Body of pancreas (tissue), 4 donors: ENCODE results near the gene KRT15. TPM values are rescaled to one million over a fixed set of nuclear protein-coding genes. Genes with fewer than 3 reads are reported as not detected.

Experiments
- ATAC-seq: fragments of 150-250 bp; one replicate; pipeline ENCODE4 v1.9.1; 2016
- DNase-seq, 4 donors: peaks; one replicate each; pipeline ENCODE4 v3.0.0-alpha.2; 2019
- H3K27ac ChIP-seq, 4 donors: fragments of 200-600 bp; sonication (generic); 1 replicate in 3 of 4; 2 replicates in 1 of 4; pipeline versions ENCODE4 v1.5.1 to v1.6.1; 2016 to 2019; ENCODE audit warnings: mild to moderate bottlenecking in 1 of 4, mixed read lengths in 1 of 4, moderate library complexity in 1 of 4
- H3K27me3 ChIP-seq, 2 donors: fragments of 200-600 bp; sonication (generic); one replicate each; pipeline ENCODE4 v1.6.0; 2016; ENCODE audit warnings: mild to moderate bottlenecking in 1 of 2
- H3K36me3 ChIP-seq, 2 donors: fragments of 200-600 bp; sonication (generic); replicated peaks in 1 of 2; 2 replicates each; pipeline ENCODE4 v1.5.1; 2016; ENCODE audit warnings: low read depth in 2 of 2; ENCODE audit not compliant: insufficient read depth in 1 of 2
- H3K4me1 ChIP-seq: fragments of 200-600 bp; sonication (generic); one replicate; pipeline ENCODE4 v1.6.0; 2016
- H3K4me3 ChIP-seq, 2 donors: fragments of 200-600 bp; sonication (generic); 1 replicate in 1 of 2; 2 replicates in 1 of 2; pipeline ENCODE4 v1.5.1; 2016 to 2019
- H3K9me3 ChIP-seq, 3 donors: fragments of 200-600 bp; sonication (generic); 1 replicate in 2 of 3; 2 replicates in 1 of 3; pipeline ENCODE4 v1.5.1; 2016
- POLR2A ChIP-seq, 3 donors: fragments of 450-650 bp; IDR thresholded peaks; one replicate each; pipeline ENCODE4 v1.6.1; 2016; ENCODE audit warnings: antibody characterized with exemption in 3 of 3, mild to moderate bottlenecking in 2 of 3
- WGBS, 2 donors: methylation state at CpG; one replicate each; pipeline ENCODE4 v1.1.5; 2017; 5-methylcytosine and 5-hydroxymethylcytosine counted together
- intact Hi-C: fragments of 100-400 bp; cut with DNase I; formaldehyde crosslinking; loops from one replicate; pipeline ENCODE4 v1.15.1; 2023
- total RNA-seq, 2 donors: library from RNA; depleted of rRNA; stranded (reverse); fragments of >200 nt; gene quantifications; one replicate each; pipeline ENCODE4 v1.1.0, GENCODE V29; 2016
- TF ChIP-seq, protein P1 (sequence below), 7 experiments: fragments of 450-650 bp in 4 of 7; fragments of 200-600 bp in 3 of 7; sonication (generic) in 3 of 7; IDR thresholded peaks; one replicate each; pipeline ENCODE4 v1.5.1; 2016 to 2019; ENCODE audit warnings: antibody characterized with exemption in 7 of 7

KRT15 gene
- total RNA-seq, 2 donors from 2014 or later: 0.52 TPM; not detected in 1

DNA sequence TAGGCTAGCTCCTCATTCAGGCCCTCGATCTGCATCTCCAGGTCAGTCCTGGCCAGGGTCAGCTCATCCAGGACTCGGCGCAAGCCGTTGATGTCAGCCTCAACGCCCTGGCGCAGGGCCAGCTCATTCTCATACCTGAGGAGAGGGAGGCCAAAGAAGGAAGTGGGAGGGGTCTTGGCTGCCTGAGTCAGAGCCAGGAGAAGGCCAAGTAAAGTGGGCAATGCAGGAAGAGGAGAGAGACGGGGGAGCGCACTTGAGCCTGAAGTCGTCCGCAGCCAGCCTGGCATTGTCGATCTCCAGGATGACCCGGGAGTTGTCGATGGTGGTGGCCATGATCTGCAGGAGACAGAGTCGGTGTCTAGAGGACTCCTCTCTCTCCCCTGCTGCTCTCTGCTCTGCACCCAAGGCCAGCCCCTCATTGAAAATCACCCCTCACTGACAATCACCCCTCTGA is 1.8 kb downstream of the KRT15 start:
- no peak overlapping the region for H3K27ac ChIP-seq
- H3K9me3 ChIP-seq: no peaks in the 10 kb centered on the region
- H3K27me3 ChIP-seq: no peaks in the 10 kb centered on the region
- H3K36me3 ChIP-seq: no peaks in the 10 kb centered on the region
- H3K4me3 ChIP-seq: no peak overlapping the region
- 75 to 82% methylated on average over 14 of the region's 14 CpGs for WGBS, 2 donors
- no peak for TF ChIP-seq POLR2A (IDR thresholded peaks at IDR 0.05)
- TF ChIP-seq, protein P1, sequence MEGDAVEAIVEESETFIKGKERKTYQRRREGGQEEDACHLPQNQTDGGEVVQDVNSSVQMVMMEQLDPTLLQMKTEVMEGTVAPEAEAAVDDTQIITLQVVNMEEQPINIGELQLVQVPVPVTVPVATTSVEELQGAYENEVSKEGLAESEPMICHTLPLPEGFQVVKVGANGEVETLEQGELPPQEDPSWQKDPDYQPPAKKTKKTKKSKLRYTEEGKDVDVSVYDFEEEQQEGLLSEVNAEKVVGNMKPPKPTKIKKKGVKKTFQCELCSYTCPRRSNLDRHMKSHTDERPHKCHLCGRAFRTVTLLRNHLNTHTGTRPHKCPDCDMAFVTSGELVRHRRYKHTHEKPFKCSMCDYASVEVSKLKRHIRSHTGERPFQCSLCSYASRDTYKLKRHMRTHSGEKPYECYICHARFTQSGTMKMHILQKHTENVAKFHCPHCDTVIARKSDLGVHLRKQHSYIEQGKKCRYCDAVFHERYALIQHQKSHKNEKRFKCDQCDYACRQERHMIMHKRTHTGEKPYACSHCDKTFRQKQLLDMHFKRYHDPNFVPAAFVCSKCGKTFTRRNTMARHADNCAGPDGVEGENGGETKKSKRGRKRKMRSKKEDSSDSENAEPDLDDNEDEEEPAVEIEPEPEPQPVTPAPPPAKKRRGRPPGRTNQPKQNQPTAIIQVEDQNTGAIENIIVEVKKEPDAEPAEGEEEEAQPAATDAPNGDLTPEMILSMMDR (IDR thresholded peaks at IDR 0.05): no peak
- no peak for DNase-seq
- no peak for ATAC-seq
- intact Hi-C loops: no loop called here
- peaks cover 29% of the 10 kb centered on the region for H3K4me1 ChIP-seq

DNA sequence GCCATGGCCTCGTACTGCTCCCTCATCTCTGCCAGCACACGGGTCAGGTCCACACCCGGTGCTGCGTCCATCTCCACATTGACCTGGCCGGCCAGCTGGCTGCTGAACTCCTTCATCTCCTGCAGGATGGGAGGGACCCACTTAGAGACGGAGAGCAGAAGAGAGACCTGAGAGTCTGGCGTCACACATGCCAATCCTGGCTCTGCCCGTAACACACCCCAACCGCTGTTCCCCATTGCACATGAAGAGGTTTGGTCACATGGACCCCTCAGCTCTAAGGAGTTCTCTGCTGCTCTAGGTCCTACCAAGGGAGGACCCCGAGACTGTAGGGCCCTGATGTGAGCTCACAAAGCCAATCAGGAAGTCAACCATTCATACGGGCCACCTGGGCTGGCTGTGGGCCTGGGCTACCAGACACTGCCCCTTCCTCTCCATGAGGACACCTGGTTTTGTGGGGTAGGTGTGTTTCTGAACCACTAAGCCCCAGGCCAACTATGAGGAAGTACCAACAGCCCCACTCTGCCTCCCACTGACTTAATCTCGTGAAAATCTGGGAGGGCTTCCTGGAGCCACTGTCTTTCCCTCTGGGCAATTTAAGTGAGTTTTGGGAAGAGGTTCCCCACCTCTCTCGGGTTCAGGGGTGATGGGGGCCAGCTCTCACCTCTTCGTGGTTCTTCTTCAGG is 2.4 kb downstream of the KRT15 start:
- no peaks in the 10 kb centered on the region for H3K9me3 ChIP-seq
- TF ChIP-seq POLR2A (IDR thresholded peaks at IDR 0.05): no peak
- TF ChIP-seq, protein P1 (IDR thresholded peaks at IDR 0.05): no peak
- no peaks in the 10 kb centered on the region for H3K36me3 ChIP-seq
- no peak overlapping the region for H3K27ac ChIP-seq
- H3K4me1 ChIP-seq: peaks cover 23% of the 10 kb centered on the region
- no peaks in the 10 kb centered on the region for H3K27me3 ChIP-seq
- ATAC-seq: no peak
- H3K4me3 ChIP-seq: no peak overlapping the region
- 78 to 83% methylated on average over 9 to 14 of the region's 14 CpGs for WGBS, 2 donors
- DNase-seq: no peak
- intact Hi-C loops: no loop called here

DNA sequence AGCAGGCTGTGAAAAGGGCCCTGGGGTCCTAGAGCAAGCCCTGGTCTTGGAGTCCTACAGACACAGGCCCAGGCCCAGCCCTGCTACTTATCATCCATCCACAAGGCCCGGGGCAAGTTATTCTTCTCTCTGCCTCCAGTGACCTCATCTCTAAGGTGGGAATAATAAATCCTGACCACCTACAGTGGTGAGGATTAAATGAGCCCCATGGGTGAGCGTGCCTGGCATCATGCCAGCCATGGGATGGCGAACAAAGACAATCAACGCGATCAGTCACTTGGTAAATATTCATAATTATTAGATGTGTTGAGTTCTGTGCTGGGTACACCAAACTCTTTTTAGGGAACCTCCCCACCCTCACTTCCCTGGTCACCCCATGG is 5.5 kb downstream of the KRT15 start:
- H3K4me1 ChIP-seq: no peaks in the 10 kb centered on the region
- ATAC-seq (no peak), DNase-seq (no peak)
- intact Hi-C loops: no loop called here
- no peak overlapping the region for H3K27ac ChIP-seq
- 76 to 79% methylated on average over 4 to 5 of the region's 5 CpGs for WGBS, 2 donors
- H3K4me3 ChIP-seq: no peak overlapping the region
- no peaks in the 10 kb centered on the region for H3K27me3 ChIP-seq
- no peaks in the 10 kb centered on the region for H3K9me3 ChIP-seq
- no peak for TF ChIP-seq POLR2A (IDR thresholded peaks at IDR 0.05)
- H3K36me3 ChIP-seq: no peaks in the 10 kb centered on the region

DNA sequence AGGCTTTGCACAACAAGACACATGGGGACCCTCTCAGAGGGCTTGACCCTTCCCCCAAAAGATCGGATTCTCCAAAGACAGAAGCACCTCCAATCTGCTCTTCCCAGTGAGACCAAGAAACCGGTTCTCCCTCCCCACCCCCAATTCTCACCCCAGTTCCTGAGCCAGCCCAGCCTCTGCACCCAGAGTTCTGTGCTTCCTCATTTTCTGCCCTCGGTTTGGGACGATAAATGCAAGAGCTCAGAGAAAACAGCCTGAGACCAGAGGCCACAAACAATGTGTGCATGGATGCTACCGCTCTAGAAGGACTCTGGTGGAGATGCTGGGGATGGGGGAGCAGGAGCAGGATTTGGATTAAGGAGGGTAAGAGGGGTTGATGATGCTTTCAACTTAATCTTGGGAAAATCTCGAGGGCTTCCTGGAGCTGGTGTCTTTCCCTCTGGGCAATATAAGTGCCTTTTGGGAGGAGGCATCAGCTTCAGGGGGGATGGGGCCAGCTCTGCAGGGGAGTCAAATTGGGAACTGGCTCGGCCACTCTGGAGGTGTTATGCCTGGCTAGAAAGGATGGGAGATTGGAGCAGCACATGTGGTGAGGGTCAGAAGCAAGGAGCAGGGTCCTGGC is 6.0 kb downstream of the KRT15 start:
- WGBS, 2 donors: 51 to 54% methylated on average over 7 of the region's 7 CpGs
- DNase-seq (no peak), ATAC-seq (no peak)
- no peaks in the 10 kb centered on the region for H3K4me1 ChIP-seq
- no peak overlapping the region for H3K4me3 ChIP-seq
- H3K27me3 ChIP-seq: no peaks in the 10 kb centered on the region
- no peaks in the 10 kb centered on the region for H3K9me3 ChIP-seq
- no peak overlapping the region for H3K27ac ChIP-seq
- H3K36me3 ChIP-seq: no peaks in the 10 kb centered on the region
- no peak for TF ChIP-seq POLR2A (IDR thresholded peaks at IDR 0.05)
- TF ChIP-seq, protein P1 (IDR thresholded peaks at IDR 0.05): no peak
- intact Hi-C loops: no loop called here

DNA sequence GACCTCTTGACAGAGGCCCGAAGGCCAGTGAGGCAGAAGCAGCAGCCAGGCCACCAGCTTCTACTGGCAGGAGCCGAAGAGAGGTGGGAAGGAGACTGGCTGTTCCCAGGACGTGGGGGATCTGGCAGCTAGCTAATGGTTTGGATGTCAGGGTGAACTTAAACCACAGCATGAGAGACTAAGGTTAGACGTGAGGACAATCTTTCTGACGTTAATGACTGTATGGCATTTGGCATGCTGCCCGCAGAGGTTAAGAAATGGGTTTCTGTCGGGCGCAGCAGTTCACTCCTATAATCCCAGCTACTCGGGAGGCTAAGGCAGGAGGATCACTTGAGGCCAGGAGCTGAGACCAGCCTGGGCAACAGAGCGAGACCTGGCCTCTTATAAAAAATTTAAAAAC is 7.0 kb downstream of the KRT15 start:
- Histone ChIP-seq H3K27me3 (no peaks in the 10 kb centered on the region), H3K27ac (no peak overlapping the region), H3K4me1 (no peaks in the 10 kb centered on the region), H3K4me3 (no peak overlapping the region), H3K9me3 (no peaks in the 10 kb centered on the region), H3K36me3 (no peaks in the 10 kb centered on the region)
- intact Hi-C loops: no loop called here
- 60 to 63% methylated on average over 9 to 10 of the region's 10 CpGs for WGBS, 2 donors
- ATAC-seq (no peak), DNase-seq (no peak)
- TF ChIP-seq POLR2A (IDR thresholded peaks at IDR 0.05): no peak
- TF ChIP-seq, protein P1 (IDR thresholded peaks at IDR 0.05): no peak
